ENCODE results near the gene CAMK1D.
"Not testable (repeated sequence)": the region's sequence is repeated elsewhere in the genome, so short reads cannot be mapped to it uniquely, and the experiment has no call there.

Gene CAMK1D

GRCh38 chr10:12340937-12341336 is 8.4 kb upstream of the CAMK1D start:
- no peak for DNase-seq

GRCh38 chr10:12341526-12341925 is 7.8 kb upstream of the CAMK1D start:
- no peak for DNase-seq

- DNase-seq, result no peak
Observed at GRCh38 chr10:12344375-12345110, 4.8 kb upstream of the CAMK1D start.

- no peak for DNase-seq
Observed at GRCh38 chr10:12346707-12347106, 2.6 kb upstream of the CAMK1D start.

GRCh38 chr10:12348294-12348869 is 965 bp upstream of the CAMK1D start:
- DNase-seq, result no peak

- DNase-seq, result no peak
Observed at GRCh38 chr10:12349629-12350166, 351 bp downstream of the CAMK1D start.

- peak; percentile 20 to 23 for DNase-seq
Observed at GRCh38 chr10:12350167-12350872, 973 bp downstream of the CAMK1D start.

GRCh38 chr10:12350925-12351324 is 1.6 kb downstream of the CAMK1D start:
- DNase-seq, result no peak

GRCh38 chr10:12351447-12351846 is 2.1 kb downstream of the CAMK1D start:
- no peak for DNase-seq

- no peak for DNase-seq
Observed at GRCh38 chr10:12351889-12352288, 2.5 kb downstream of the CAMK1D start.

- DNase-seq, result no peak
Observed at GRCh38 chr10:12353399-12354242, 4.3 kb downstream of the CAMK1D start.

GRCh38 chr10:12354696-12355095 is 5.3 kb downstream of the CAMK1D start:
- DNase-seq, result not testable (repeated sequence)

- no peak for DNase-seq
Observed at GRCh38 chr10:12355384-12355783, 6.0 kb downstream of the CAMK1D start.

- no peak for DNase-seq
Observed at GRCh38 chr10:12357525-12358151, 8.3 kb downstream of the CAMK1D start.

- no peak for DNase-seq
Observed at GRCh38 chr10:12358863-12359564, 9.7 kb downstream of the CAMK1D start.

- no peak for DNase-seq
Observed at GRCh38 chr10:12360461-12360860, 11.1 kb downstream of the CAMK1D start.

- not testable (repeated sequence) for DNase-seq
Observed at GRCh38 chr10:12361115-12361514, 11.8 kb downstream of the CAMK1D start.

GRCh38 chr10:12364559-12364958 is 15.2 kb downstream of the CAMK1D start:
- no peak for DNase-seq

- DNase-seq, result no peak
Observed at GRCh38 chr10:12367272-12367671, 17.9 kb downstream of the CAMK1D start.

GRCh38 chr10:12369982-12370381 is 20.6 kb downstream of the CAMK1D start:
- no peak for DNase-seq

GRCh38 chr10:12372846-12373245 is 23.5 kb downstream of the CAMK1D start:
- no peak for DNase-seq

GRCh38 chr10:12375076-12375504 is 25.7 kb downstream of the CAMK1D start:
- DNase-seq, result no peak
